Karpas-422 (cell line): ENCODE results near the gene IRF4. TPM values are rescaled to one million over a fixed set of nuclear protein-coding genes. Genes with fewer than 3 reads are reported as not detected.

Experiments used
- DNase-seq: peaks from one replicate; pipeline ENCODE4 v3.0.0-alpha.2; 2015
- H2AFZ ChIP-seq: fragments of 200-600 bp; sonication (generic); 2 replicates; pipeline ENCODE4 v1.6.1; 2014; ENCODE audit warnings: antibody characterized with exemption, low read length, mixed read lengths
- H3K27ac ChIP-seq: fragments of 200-600 bp; sonication (generic); 2 replicates; pipeline ENCODE4 v1.5.1; 2014; ENCODE audit warnings: mild to moderate bottlenecking, low read length, moderate library complexity
- H3K27me3 ChIP-seq: fragments of 200-600 bp; sonication (generic); 2 replicates; pipeline ENCODE4 v1.6.1; 2014; ENCODE audit warnings: low read length, mixed read lengths
- H3K36me3 ChIP-seq: fragments of 200-600 bp; sonication (generic); 2 replicates; pipeline ENCODE4 v1.6.1; 2014; ENCODE audit warnings: low read length, mixed read lengths; ENCODE audit not compliant: insufficient read depth
- H3K4me1 ChIP-seq: fragments of 200-600 bp; sonication (generic); 2 replicates; pipeline ENCODE4 v1.6.1; 2014; ENCODE audit warnings: mild to moderate bottlenecking, low read length, mixed read lengths
- H3K4me2 ChIP-seq: fragments of 200-600 bp; sonication (generic); 2 replicates; pipeline ENCODE4 v1.6.1; 2014; ENCODE audit warnings: low read length, low read depth, mild to moderate bottlenecking; ENCODE audit not compliant: poor library complexity, severe bottlenecking
- H3K4me3 ChIP-seq: fragments of 200-600 bp; sonication (generic); 2 replicates; pipeline ENCODE4 v1.5.1; 2014; ENCODE audit warnings: mild to moderate bottlenecking, antibody characterized with exemption, low read length, mixed read lengths
- H3K79me2 ChIP-seq: fragments of 200-600 bp; sonication (generic); 2 replicates; pipeline ENCODE4 v1.6.1; 2014; ENCODE audit warnings: mild to moderate bottlenecking, low read length, mixed read lengths
- H3K9ac ChIP-seq: fragments of 200-600 bp; sonication (generic); 2 replicates; pipeline ENCODE4 v1.6.0; 2014; ENCODE audit warnings: low read length
- H3K9me2 ChIP-seq: fragments of 200-600 bp; sonication (generic), shearing (Covaris generic); replicated peaks from 2 replicates; pipeline ENCODE4 v1.6.0; 2014; ENCODE audit warnings: mild to moderate bottlenecking, low read length, moderate library complexity; ENCODE audit not compliant: insufficient read depth
- H3K9me3 ChIP-seq: fragments of 300-700, 200-600 bp; sonication (generic); 2 replicates; pipeline ENCODE4 v1.6.1; 2014; ENCODE audit warnings: low read length, mixed read lengths
- H4K20me1 ChIP-seq: fragments of 200-600 bp; sonication (generic); 2 replicates; pipeline ENCODE4 v1.6.1; 2014; ENCODE audit warnings: mild to moderate bottlenecking, antibody characterized with exemption, low read length, low read depth; ENCODE audit not compliant: insufficient read depth
- total RNA-seq: library from RNA; depleted of rRNA; stranded (reverse); fragments of >200 nt; shearing (Covaris generic); gene quantifications from 2 replicates; pipeline ENCODE4 v1.2.3, GENCODE V29; 2014; ENCODE audit warnings: low replicate concordance

The IRF4 gene
- total RNA-seq, 1 experiment from 2014 or later, result not detected

DNA sequence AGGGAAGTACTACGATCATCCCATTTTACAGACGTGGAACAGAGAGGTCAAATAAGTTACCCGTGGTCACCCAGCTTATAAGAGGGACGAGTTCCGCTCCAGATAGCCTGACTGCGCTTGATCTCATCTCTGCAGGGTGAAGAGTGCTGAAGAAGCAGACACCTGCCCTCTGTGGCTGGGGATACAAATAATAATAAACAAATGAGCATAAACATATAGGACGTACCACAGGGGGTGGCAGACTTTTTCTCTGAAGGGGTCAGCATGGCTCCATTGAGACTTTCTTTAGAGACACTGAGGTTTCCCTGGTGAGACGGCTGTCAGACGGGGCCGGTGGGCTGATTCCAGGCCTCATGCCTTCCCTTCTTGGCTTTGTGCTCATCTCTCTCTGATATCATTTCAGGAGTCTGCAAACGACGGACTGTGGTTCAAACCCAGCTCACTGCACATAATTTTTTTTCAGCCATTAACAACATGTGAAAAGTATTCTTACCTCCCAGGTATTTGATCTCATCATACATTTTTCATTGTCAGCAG lies 47.1 kb downstream of the IRF4 start:
- Histone ChIP-seq H3K4me3 (no peak overlapping the region), H3K9ac (no peak overlapping the region), H3K4me2 (no peak overlapping the region), H3K9me2 (no peaks in the 10 kb centered on the region), H3K9me3 (no peaks in the 10 kb centered on the region), H2AFZ (no peak overlapping the region), H3K4me1 (no peaks in the 10 kb centered on the region), H3K36me3 (no peaks in the 10 kb centered on the region), H3K79me2 (no peaks in the 10 kb centered on the region), H4K20me1 (no peaks in the 10 kb centered on the region), H3K27me3 (no peaks in the 10 kb centered on the region), H3K27ac (no peak overlapping the region)
- no peak for DNase-seq

GRCh38 chr6:439641-440167 lies 48.2 kb downstream of the IRF4 start:
- Histone ChIP-seq H3K4me3 (no peak overlapping the region), H3K4me2 (no peak overlapping the region), H2AFZ (no peak overlapping the region), H3K79me2 (no peaks in the 10 kb centered on the region), H3K9ac (no peak overlapping the region), H3K27me3 (no peaks in the 10 kb centered on the region), H4K20me1 (no peaks in the 10 kb centered on the region), H3K9me3 (no peaks in the 10 kb centered on the region), H3K4me1 (no peaks in the 10 kb centered on the region), H3K36me3 (no peaks in the 10 kb centered on the region), H3K9me2 (no peaks in the 10 kb centered on the region), H3K27ac (no peak overlapping the region)
- no peak for DNase-seq

DNA sequence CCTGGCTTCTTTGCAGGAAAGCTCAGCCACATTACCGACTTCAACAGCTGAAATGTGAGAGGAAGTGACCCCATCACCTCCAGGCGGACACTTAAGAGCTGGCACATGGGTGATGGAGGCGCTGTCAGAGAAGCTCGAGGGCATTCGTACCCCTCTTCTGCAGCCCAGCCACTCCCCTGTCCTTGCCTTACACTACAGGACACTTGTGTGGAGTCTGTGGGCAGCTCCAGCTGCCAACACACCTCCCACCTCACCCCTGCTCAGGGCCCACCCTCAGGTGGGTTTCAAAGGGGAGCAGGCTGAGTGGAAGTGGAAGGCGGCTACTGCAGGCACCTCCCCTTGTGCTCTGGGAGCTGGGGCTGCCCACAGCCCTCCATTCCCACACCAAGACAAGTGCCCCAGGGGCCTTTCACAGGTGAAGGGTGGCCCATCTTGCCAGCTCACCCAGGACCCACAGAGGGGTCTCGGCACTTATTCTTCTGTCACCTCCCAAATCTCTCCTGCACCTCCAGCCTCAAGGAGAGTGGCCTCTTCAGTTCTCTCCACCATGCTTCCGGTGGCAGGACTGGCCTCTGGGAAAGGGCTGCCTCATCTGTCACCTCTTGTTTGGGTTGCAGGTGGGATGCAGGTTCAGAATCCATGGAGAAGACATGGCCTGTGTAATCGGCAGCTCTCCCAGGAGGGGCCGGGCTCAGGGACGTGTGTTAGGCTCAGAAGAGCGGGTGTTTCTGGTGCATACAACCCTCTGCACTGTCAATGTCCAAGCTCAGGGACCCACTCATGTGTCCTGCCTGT lies 49.8 kb downstream of the IRF4 start:
- DNase-seq, result no peak
- Histone ChIP-seq H3K4me2 (no peak overlapping the region), H4K20me1 (no peaks in the 10 kb centered on the region), H3K9me2 (no peaks in the 10 kb centered on the region), H3K4me1 (no peaks in the 10 kb centered on the region), H2AFZ (no peak overlapping the region), H3K27ac (no peak overlapping the region), H3K9ac (no peak overlapping the region), H3K79me2 (no peaks in the 10 kb centered on the region), H3K4me3 (no peak overlapping the region), H3K36me3 (no peaks in the 10 kb centered on the region), H3K9me3 (no peaks in the 10 kb centered on the region), H3K27me3 (no peaks in the 10 kb centered on the region)

- no peak for DNase-seq
- Histone ChIP-seq H4K20me1 (no peaks in the 10 kb centered on the region), H3K9me3 (no peaks in the 10 kb centered on the region), H3K4me1 (no peaks in the 10 kb centered on the region), H3K9ac (no peak overlapping the region), H2AFZ (no peak overlapping the region), H3K9me2 (no peaks in the 10 kb centered on the region), H3K27me3 (no peaks in the 10 kb centered on the region), H3K4me2 (no peak overlapping the region), H3K36me3 (no peaks in the 10 kb centered on the region), H3K27ac (no peak overlapping the region), H3K79me2 (no peaks in the 10 kb centered on the region), H3K4me3 (no peak overlapping the region)
Observed at GRCh38 chr6:443621-444159, 52.1 kb downstream of the IRF4 start.

DNA sequence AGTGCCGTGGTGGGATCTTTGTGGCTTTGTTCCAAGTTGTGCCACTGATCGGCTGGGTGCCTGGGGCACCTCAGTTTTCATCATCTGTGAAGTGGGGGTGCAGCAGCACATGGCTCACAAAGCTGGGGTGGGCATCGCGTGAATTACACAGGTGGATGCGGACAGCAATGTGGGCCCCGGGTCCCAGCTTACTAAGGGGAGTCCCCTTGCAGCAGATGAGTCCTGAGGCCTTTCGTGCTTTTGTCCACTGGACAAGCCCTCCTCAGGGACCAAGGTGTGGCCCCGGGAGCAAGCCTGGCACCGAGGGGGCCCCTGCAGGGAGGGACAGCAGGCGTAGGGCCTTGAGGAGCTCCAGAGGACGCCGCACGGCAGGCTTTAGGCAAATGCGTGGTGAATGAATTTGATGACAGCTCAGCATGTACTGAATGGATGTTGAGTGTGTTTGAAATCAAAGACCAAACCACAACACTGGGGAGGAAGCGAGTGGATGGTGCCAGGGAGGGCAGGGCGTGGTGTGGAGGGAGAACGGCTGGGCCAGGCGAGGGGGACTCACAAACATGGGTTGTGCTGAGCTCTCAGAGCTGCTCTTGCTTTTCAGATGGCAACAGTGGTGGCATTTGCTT lies 53.2 kb downstream of the IRF4 start:
- Histone ChIP-seq H3K36me3 (no peaks in the 10 kb centered on the region), H3K4me1 (no peaks in the 10 kb centered on the region), H3K9me3 (no peaks in the 10 kb centered on the region), H3K4me2 (no peak overlapping the region), H3K79me2 (no peaks in the 10 kb centered on the region), H3K9me2 (no peaks in the 10 kb centered on the region), H3K4me3 (no peak overlapping the region), H3K9ac (no peak overlapping the region), H3K27me3 (no peaks in the 10 kb centered on the region), H3K27ac (no peak overlapping the region), H4K20me1 (no peaks in the 10 kb centered on the region), H2AFZ (no peak overlapping the region)
- DNase-seq, result no peak

DNA sequence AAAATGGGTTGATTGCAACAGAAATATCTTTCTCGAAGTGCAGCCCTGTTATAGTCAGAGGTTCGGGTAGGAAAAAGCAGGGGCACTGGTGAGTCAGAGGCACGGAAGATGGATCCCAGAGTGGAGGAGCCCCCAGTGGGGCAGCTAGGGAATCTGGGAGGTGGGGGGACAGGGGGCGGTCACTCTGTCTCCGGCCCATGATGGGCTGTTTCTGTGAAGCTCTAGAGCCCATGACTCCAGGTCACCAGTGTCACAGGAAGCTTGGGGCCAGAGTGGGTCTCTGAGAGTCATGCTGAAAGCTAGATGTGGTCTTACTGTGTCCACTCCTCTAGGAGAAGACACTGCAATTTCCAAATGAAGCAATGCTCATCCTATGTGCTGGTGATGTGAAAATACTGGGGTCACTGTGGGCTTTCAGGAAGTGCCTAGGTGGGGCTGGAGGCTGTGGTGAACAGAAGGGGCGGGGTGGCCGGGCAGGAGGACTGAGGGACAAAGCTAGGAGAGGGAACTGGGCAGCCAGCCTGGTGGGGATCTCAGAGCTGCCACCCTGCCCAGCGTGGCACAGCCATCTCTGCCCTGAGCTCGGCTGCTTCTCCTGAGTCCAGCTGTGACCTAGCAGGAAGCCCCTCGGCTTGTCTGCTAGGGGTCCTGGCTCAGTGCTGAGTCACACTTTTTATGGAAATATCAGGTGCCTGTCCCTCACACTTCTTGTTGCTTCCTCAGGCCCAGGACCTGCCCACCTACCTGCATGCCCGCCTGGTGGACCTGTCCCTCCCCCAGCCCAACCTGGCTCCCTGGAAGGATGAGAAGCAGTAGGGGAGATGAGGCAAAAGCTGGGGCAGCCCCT lies 54.2 kb downstream of the IRF4 start:
- no peaks in the 10 kb centered on the region for H3K27me3 ChIP-seq
- no peak overlapping the region for H2AFZ ChIP-seq
- no peak overlapping the region for H3K27ac ChIP-seq
- H3K9me2 ChIP-seq, result no peaks in the 10 kb centered on the region
- no peaks in the 10 kb centered on the region for H3K9me3 ChIP-seq
- H3K4me3 ChIP-seq, result no peak overlapping the region
- no peaks in the 10 kb centered on the region for H3K36me3 ChIP-seq
- H3K4me2 ChIP-seq, result no peak overlapping the region
- DNase-seq, result no peak
- H3K9ac ChIP-seq, result no peak overlapping the region
- H3K79me2 ChIP-seq, result no peaks in the 10 kb centered on the region
- no peaks in the 10 kb centered on the region for H4K20me1 ChIP-seq
- H3K4me1 ChIP-seq, result no peaks in the 10 kb centered on the region

GRCh38 chr6:446418-447366 lies 55.1 kb downstream of the IRF4 start:
- no peaks in the 10 kb centered on the region for H4K20me1 ChIP-seq
- DNase-seq, result no peak
- no peak overlapping the region for H3K9ac ChIP-seq
- no peaks in the 10 kb centered on the region for H3K9me2 ChIP-seq
- no peaks in the 10 kb centered on the region for H3K36me3 ChIP-seq
- no peak overlapping the region for H2AFZ ChIP-seq
- H3K4me3 ChIP-seq, result no peak overlapping the region
- no peaks in the 10 kb centered on the region for H3K27me3 ChIP-seq
- no peaks in the 10 kb centered on the region for H3K9me3 ChIP-seq
- H3K4me2 ChIP-seq, result no peak overlapping the region
- H3K79me2 ChIP-seq, result no peaks in the 10 kb centered on the region
- no peak overlapping the region for H3K27ac ChIP-seq
- no peaks in the 10 kb centered on the region for H3K4me1 ChIP-seq
